KOPT-K1 (cell line): Measurements from ENCODE around the gene P2RX5.
"Not testable (repeated sequence)": the region's sequence is repeated elsewhere in the genome, so short reads cannot be mapped to it uniquely, and the experiment has no call there.

Experiments used
- H3K27ac ChIP-seq: fragments of 200-600 bp; sonication (generic); 2 replicates; pipeline ENCODE4 v1.5.1; 2016; ENCODE audit warnings: antibody characterized with exemption, mild to moderate bottlenecking, low read depth, low read length; ENCODE audit not compliant: poor library complexity, severe bottlenecking
- H3K36me3 ChIP-seq: fragments of 200-600 bp; sonication (generic); 2 replicates; pipeline ENCODE4 v1.5.1; 2017; ENCODE audit warnings: antibody characterized with exemption, mild to moderate bottlenecking, low read length, moderate library complexity; ENCODE audit not compliant: insufficient read depth
- H3K9me3 ChIP-seq: fragments of 200-600 bp; sonication (generic); 2 replicates; pipeline ENCODE4 v1.5.1; 2017; ENCODE audit warnings: antibody characterized with exemption, low read length, mild to moderate bottlenecking; ENCODE audit not compliant: insufficient read depth, poor library complexity, severe bottlenecking

The P2RX5 gene

GRCh38 chr17:3723556-3724377 is 27.8 kb upstream of the P2RX5 start, which contains the start of gene HASPIN:
Gene HASPIN (plus strand): TSS chr17:3723903. CDS start chr17:3723936, 33 bp downstream.
- Histone ChIP-seq H3K9me3 (no peaks in the 10 kb centered on the region), H3K27ac (peak within 1 kb of the TSS; percentile 98), H3K36me3 (peaks cover 74% of the 10 kb centered on the region)

- H3K27ac ChIP-seq, result peak overlapping the region; percentile 98
- peaks cover 74% of the 10 kb centered on the region for H3K36me3 ChIP-seq
- H3K9me3 ChIP-seq, result no peaks in the 10 kb centered on the region
Observed at GRCh38 chr17:3723188-3723555, 27.2 kb upstream of the P2RX5 start.

GRCh38 chr17:3722716-3723115 is 26.8 kb upstream of the P2RX5 start:
- Histone ChIP-seq H3K9me3 (no peaks in the 10 kb centered on the region), H3K27ac (peak overlapping the region; percentile 98), H3K36me3 (peaks cover 74% of the 10 kb centered on the region)

- H3K9me3 ChIP-seq, result no peaks in the 10 kb centered on the region
- peak overlapping the region; percentile 59 for H3K27ac ChIP-seq
- peaks cover 75% of the 10 kb centered on the region for H3K36me3 ChIP-seq
Observed at GRCh38 chr17:3719265-3719664, 23.3 kb upstream of the P2RX5 start.

- H3K27ac ChIP-seq, result peak overlapping the region; percentile 97
- H3K36me3 ChIP-seq, result peaks cover 76% of the 10 kb centered on the region
- H3K9me3 ChIP-seq, result no peaks in the 10 kb centered on the region
Observed at GRCh38 chr17:3718201-3718600, 22.2 kb upstream of the P2RX5 start.

- no peaks in the 10 kb centered on the region for H3K9me3 ChIP-seq
- H3K36me3 ChIP-seq, result peaks cover 70% of the 10 kb centered on the region
- H3K27ac ChIP-seq, result peak overlapping the region; percentile 97
Observed at GRCh38 chr17:3715296-3715695, 19.3 kb upstream of the P2RX5 start.

- peaks cover 47% of the 10 kb centered on the region for H3K36me3 ChIP-seq
- peak overlapping the region; percentile 97 for H3K27ac ChIP-seq
- H3K9me3 ChIP-seq, result no peaks in the 10 kb centered on the region
Observed at GRCh38 chr17:3712811-3713463, 17.0 kb upstream of the P2RX5 start.

- Histone ChIP-seq H3K9me3 (no peaks in the 10 kb centered on the region), H3K27ac (peak overlapping the region; percentile 97), H3K36me3 (peaks cover 27% of the 10 kb centered on the region)
Observed at GRCh38 chr17:3710951-3711383, 15.0 kb upstream of the P2RX5 start.

GRCh38 chr17:3708366-3708765 is 12.4 kb upstream of the P2RX5 start:
- Histone ChIP-seq H3K36me3 (peaks cover 20% of the 10 kb centered on the region), H3K9me3 (no peaks in the 10 kb centered on the region), H3K27ac (peak overlapping the region; percentile 97)

- peaks cover 25% of the 10 kb centered on the region for H3K36me3 ChIP-seq
- H3K27ac ChIP-seq, H3K9me3 ChIP-seq: not testable (repeated sequence)
Observed at GRCh38 chr17:3705718-3705984, 9.7 kb upstream of the P2RX5 start.

- H3K36me3 ChIP-seq, result peaks cover 25% of the 10 kb centered on the region
- H3K27ac ChIP-seq, result peak overlapping the region; percentile 1
- H3K9me3 ChIP-seq, result peaks cover 8% of the 10 kb centered on the region
Observed at GRCh38 chr17:3704931-3705717, 9.2 kb upstream of the P2RX5 start.

- not testable (repeated sequence) for H3K27ac ChIP-seq, H3K9me3 ChIP-seq
- peaks cover 25% of the 10 kb centered on the region for H3K36me3 ChIP-seq
Observed at GRCh38 chr17:3702041-3702539, 6.1 kb upstream of the P2RX5 start.

GRCh38 chr17:3699951-3700350 is 4.0 kb upstream of the P2RX5 start:
- peak overlapping the region; percentile 24 for H3K27ac ChIP-seq
- peaks cover 8% of the 10 kb centered on the region for H3K9me3 ChIP-seq
- peaks cover 22% of the 10 kb centered on the region for H3K36me3 ChIP-seq

GRCh38 chr17:3698139-3698538 is 2.2 kb upstream of the P2RX5 start:
- H3K27ac ChIP-seq, result peak overlapping the region; percentile 60
- H3K9me3 ChIP-seq, result peaks cover 8% of the 10 kb centered on the region
- H3K36me3 ChIP-seq, result peaks cover 13% of the 10 kb centered on the region

- peak overlapping the region; percentile 99 for H3K27ac ChIP-seq
- H3K36me3 ChIP-seq, result peaks cover 3% of the 10 kb centered on the region
- H3K9me3 ChIP-seq, result peaks cover 4% of the 10 kb centered on the region
Observed at GRCh38 chr17:3697103-3697476, 1.1 kb upstream of the P2RX5 start.
